Activated T-cell treated with anti-CD3 and anti-CD28 coated beads, Interleukin-2, amount 50 U/mL, for 24 hours (primary cell): Measurements from ENCODE around the gene HYLS1.

Experiments used
- DNase-seq: peaks from one replicate; pipeline ENCODE4 v3.0.0-alpha.2; 2020
- H3K27ac Mint-ChIP-seq: 2 replicates; pipeline ENCODE4 v1.8.0; 2020; ENCODE audit warnings: mild to moderate bottlenecking, mixed read lengths
- H3K27me3 Mint-ChIP-seq: 2 replicates; pipeline ENCODE4 v1.8.0; 2020; ENCODE audit warnings: mixed read lengths
- H3K36me3 Mint-ChIP-seq: 2 replicates; pipeline ENCODE4 v1.8.0; 2020; ENCODE audit warnings: low read depth, mixed read lengths
- H3K4me1 Mint-ChIP-seq: 2 replicates; pipeline ENCODE4 v1.8.0; 2020; ENCODE audit warnings: low read depth, mixed read lengths
- H3K4me3 Mint-ChIP-seq: 2 replicates; pipeline ENCODE4 v1.8.0; 2020; ENCODE audit warnings: mild to moderate bottlenecking, moderate library complexity, mixed read lengths
- H3K9me3 Mint-ChIP-seq: 2 replicates; pipeline ENCODE4 v1.8.0; 2020; ENCODE audit warnings: mixed read lengths

Gene HYLS1

DNA sequence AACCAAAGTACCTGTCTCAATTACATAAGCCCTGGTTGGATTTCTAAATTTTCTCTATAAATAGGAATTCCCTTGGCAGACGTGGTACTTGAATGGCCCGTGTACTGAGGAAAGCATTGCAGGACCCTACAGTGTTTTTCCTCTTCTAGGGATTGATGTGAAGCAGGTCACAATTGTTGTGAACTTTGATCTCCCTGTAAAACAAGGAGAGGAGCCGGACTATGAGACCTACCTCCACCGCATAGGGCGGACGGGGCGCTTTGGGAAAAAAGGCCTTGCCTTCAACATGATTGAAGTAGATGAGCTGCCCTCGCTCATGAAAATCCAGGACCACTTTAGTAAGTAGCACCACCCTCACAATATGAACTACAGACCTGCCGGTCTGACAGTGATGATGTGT lies 33.6 kb downstream of the HYLS1 start:
- Mint-ChIP-seq H3K36me3 (no peaks in the 10 kb centered on the region), H3K27me3 (peaks cover 25% of the 10 kb centered on the region), H3K4me3 (no peak overlapping the region), H3K4me1 (no peaks in the 10 kb centered on the region), H3K27ac (no peak overlapping the region), H3K9me3 (no peaks in the 10 kb centered on the region)
- DNase-seq, result no peak

DNA sequence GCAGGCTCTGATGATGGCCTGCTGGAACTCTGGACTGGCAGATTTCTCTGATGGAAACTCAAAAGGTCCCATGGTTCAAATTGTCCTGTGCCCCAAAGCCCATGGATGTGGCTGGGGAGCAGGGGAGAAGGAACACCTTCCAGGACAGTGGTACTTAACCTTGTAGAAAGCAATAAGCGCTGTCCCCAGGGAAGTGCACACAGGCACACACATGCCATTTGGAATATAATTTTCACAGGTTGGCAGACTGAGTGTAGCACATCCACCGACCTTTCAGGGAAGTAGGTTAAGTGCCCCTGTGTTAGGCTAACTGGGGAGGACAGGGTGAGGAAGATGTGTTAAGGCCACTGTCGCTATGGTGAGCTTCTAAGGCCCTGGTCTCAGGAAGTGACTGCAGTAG lies 34.7 kb downstream of the HYLS1 start:
- H3K4me3 Mint-ChIP-seq, result no peak overlapping the region
- no peaks in the 10 kb centered on the region for H3K4me1 Mint-ChIP-seq

DNA sequence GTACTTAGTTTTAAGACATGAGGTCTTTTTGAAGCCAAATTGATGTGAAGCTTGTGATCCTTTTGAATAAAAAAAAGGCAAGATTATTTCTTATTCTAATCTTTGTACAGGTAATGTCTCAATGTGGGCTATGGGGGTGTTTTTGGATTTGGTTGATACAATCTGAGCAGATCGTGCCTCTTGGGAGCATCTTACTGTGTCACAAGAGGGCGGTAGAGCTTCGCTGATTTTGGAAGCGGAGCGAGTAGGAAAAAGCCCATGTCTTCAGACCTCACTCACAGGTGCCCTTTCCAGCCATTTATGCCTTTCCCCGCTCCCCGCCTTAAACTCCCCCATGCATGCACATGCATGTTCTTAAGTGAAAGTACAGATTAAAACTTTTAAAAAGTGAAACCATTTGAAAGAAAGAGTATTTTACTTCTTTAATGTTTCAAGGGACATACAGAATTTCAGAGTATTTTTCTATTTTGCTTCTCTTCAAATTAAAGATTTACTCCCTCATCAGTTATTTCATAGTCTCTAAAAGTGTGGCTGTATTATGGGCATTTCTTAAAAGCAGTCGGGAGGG lies 35.6 kb downstream of the HYLS1 start:
- Mint-ChIP-seq H3K4me3 (no peak overlapping the region), H3K27me3 (peaks cover 22% of the 10 kb centered on the region), H3K27ac (no peak overlapping the region), H3K4me1 (no peaks in the 10 kb centered on the region), H3K9me3 (no peaks in the 10 kb centered on the region), H3K36me3 (no peaks in the 10 kb centered on the region)
- DNase-seq, result peak; percentile 59

More for the DNA sequence above, 34.7 kb downstream of the HYLS1 start:
- DNase-seq, result no peak
- Mint-ChIP-seq H3K27me3 (peaks cover 27% of the 10 kb centered on the region), H3K36me3 (no peaks in the 10 kb centered on the region), H3K9me3 (no peaks in the 10 kb centered on the region), H3K27ac (no peak overlapping the region)

- H3K4me1 Mint-ChIP-seq, result no peaks in the 10 kb centered on the region
- no peak overlapping the region for H3K4me3 Mint-ChIP-seq
Measured at GRCh38 chr11:125923633-125924032, 36.2 kb downstream of the HYLS1 start.

GRCh38 chr11:125924384-125925007 lies 37.0 kb downstream of the HYLS1 start:
- DNase-seq, result no peak
- no peak overlapping the region for H3K27ac Mint-ChIP-seq
- H3K4me3 Mint-ChIP-seq, result no peak overlapping the region
- H3K27me3 Mint-ChIP-seq, result peaks cover 19% of the 10 kb centered on the region
- H3K9me3 Mint-ChIP-seq, result no peaks in the 10 kb centered on the region
- H3K36me3 Mint-ChIP-seq, result no peaks in the 10 kb centered on the region
- no peaks in the 10 kb centered on the region for H3K4me1 Mint-ChIP-seq

More at GRCh38 chr11:125923633-125924032, 36.2 kb downstream of the HYLS1 start:
- H3K27me3 Mint-ChIP-seq, result peaks cover 19% of the 10 kb centered on the region
- H3K9me3 Mint-ChIP-seq, result no peaks in the 10 kb centered on the region
- H3K36me3 Mint-ChIP-seq, result no peaks in the 10 kb centered on the region
- H3K27ac Mint-ChIP-seq, result no peak overlapping the region
- DNase-seq, result no peak

DNA sequence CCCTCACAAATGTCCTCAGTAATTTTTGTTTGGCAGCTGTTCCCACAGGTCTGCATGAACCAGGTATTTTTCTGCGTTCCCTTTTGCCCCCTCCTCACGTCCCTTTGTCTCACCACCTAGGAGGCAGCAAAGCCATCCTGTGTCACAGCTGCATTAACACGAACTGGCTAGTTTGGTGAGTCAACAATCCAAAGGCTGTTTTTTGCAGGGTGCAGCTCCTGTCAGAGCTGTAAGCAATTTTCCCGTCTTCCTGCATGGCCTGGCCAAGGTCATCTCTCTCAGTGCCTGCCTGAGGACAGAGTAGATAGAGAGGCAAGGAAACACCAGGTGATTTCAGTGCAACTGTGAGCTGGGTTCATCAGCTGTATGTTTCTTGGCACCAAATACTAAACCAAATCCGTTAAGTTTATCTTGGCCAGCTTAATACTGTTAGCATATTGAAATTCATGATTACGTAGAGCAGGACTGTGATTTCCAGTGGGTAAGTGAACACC lies 37.8 kb downstream of the HYLS1 start:
- Mint-ChIP-seq H3K36me3 (no peaks in the 10 kb centered on the region), H3K9me3 (no peaks in the 10 kb centered on the region)

DNA sequence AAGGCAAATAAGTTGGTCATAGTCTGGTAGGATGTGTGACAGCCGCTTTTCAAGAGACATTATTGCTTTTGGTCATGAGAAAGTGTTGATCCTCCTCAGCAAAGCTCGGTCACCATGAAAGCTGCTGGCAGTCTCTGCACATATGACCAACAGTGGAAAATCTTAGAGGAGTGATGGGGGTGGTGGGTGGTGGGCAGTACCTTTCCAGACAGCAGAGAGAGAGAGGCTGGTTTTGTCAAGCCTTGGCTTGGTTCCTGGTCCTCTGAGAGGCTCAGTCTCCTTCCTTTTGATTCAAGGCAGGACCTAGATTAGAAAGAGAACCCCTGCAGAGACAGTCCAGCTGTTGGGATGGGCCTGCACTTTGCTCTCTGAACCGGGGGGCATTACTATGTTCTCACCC lies 38.3 kb downstream of the HYLS1 start:
- Mint-ChIP-seq H3K27me3 (peaks cover 26% of the 10 kb centered on the region), H3K4me3 (no peak overlapping the region), H3K4me1 (no peaks in the 10 kb centered on the region), H3K36me3 (no peaks in the 10 kb centered on the region), H3K27ac (no peak overlapping the region), H3K9me3 (no peaks in the 10 kb centered on the region)
- no peak for DNase-seq

More for the DNA sequence above, 37.8 kb downstream of the HYLS1 start:
- Mint-ChIP-seq H3K4me3 (no peak overlapping the region), H3K27me3 (peaks cover 25% of the 10 kb centered on the region), H3K4me1 (no peaks in the 10 kb centered on the region), H3K27ac (no peak overlapping the region)
- no peak for DNase-seq

DNA sequence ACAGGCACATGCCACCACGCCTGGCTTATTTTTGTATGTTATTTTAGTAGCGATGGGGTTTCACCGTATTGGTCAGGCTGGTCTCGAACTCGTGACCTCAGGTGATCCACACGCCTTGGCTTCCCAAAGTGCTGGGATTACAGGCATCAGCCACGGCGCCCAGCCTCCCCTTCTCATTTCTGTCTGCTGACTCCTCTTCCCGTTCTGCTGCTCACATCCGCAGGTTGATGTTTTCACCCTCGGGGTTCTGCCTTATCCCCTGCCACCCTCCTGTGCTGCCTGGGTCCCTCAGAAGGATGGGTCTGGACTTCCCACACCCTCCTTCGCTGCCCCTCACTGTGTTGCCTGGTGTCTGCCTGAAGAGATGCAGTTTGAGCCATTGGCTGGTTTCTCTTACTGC lies 39.2 kb downstream of the HYLS1 start:
- Mint-ChIP-seq H3K27me3 (peaks cover 26% of the 10 kb centered on the region), H3K36me3 (no peaks in the 10 kb centered on the region), H3K9me3 (no peaks in the 10 kb centered on the region), H3K4me1 (no peaks in the 10 kb centered on the region), H3K4me3 (no peak overlapping the region), H3K27ac (no peak overlapping the region)
- no peak for DNase-seq

GRCh38 chr11:125929445-125930075 lies 42.1 kb downstream of the HYLS1 start:
- DNase-seq, result no peak
- Mint-ChIP-seq H3K4me1 (peaks cover 9% of the 10 kb centered on the region), H3K9me3 (no peaks in the 10 kb centered on the region), H3K4me3 (no peak overlapping the region), H3K27me3 (peaks cover 24% of the 10 kb centered on the region), H3K27ac (no peak overlapping the region), H3K36me3 (no peaks in the 10 kb centered on the region)

DNA sequence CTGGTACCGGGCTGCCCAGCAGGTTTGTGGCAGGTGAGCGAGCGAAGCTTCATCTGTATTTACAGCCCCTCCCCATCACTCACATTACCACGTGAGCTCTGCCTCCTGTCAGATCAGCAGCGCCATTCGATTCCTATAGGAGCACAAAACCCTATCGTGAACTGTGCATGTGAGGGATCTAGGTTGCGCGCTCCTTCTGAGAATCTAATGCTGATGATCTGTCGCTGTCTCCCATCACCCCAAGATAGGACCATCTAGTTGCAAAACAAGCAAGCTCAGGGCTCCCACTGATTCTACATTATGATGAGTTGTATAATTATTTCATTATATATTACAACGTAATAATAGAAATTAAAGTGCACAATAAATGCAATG lies 42.6 kb downstream of the HYLS1 start:
- Mint-ChIP-seq H3K27me3 (peaks cover 24% of the 10 kb centered on the region), H3K4me1 (peaks cover 9% of the 10 kb centered on the region), H3K27ac (no peak overlapping the region), H3K36me3 (no peaks in the 10 kb centered on the region), H3K4me3 (no peak overlapping the region), H3K9me3 (no peaks in the 10 kb centered on the region)
- no peak for DNase-seq

GRCh38 chr11:125931116-125931515 lies 43.6 kb downstream of the HYLS1 start:
- Mint-ChIP-seq H3K36me3 (no peaks in the 10 kb centered on the region), H3K9me3 (no peaks in the 10 kb centered on the region), H3K4me3 (no peak overlapping the region), H3K27ac (no peak overlapping the region), H3K4me1 (peaks cover 9% of the 10 kb centered on the region), H3K27me3 (peaks cover 22% of the 10 kb centered on the region)
- DNase-seq, result no peak

DNA sequence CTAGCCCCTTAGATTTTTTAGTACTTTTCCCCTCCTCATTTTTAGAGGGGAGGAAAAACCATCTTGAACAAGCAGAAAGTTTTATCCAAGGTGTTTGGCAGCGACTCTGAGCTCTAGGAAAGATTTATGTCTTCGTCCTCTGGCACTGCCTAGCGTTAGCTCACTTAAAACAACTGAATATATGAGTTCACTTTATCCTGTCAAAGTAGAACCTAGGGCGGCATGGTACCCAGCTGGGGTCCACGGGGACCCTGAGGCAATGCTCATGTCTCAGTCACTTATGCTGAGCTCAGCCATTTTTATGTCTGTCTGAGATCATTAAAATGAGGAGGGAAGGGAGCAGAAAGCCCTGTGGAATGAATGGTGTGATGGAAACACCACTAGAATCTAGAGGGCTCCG lies 44.2 kb downstream of the HYLS1 start:
- DNase-seq, result no peak
- peaks cover 20% of the 10 kb centered on the region for H3K27me3 Mint-ChIP-seq
- H3K27ac Mint-ChIP-seq, result no peak overlapping the region
- H3K4me3 Mint-ChIP-seq, result no peak overlapping the region
- no peaks in the 10 kb centered on the region for H3K9me3 Mint-ChIP-seq
- no peaks in the 10 kb centered on the region for H3K36me3 Mint-ChIP-seq
- peaks cover 9% of the 10 kb centered on the region for H3K4me1 Mint-ChIP-seq

- Mint-ChIP-seq H3K27me3 (peaks cover 17% of the 10 kb centered on the region), H3K9me3 (no peaks in the 10 kb centered on the region), H3K27ac (no peak overlapping the region), H3K4me3 (no peak overlapping the region), H3K36me3 (no peaks in the 10 kb centered on the region), H3K4me1 (peaks cover 9% of the 10 kb centered on the region)
- DNase-seq, result no peak
Measured at GRCh38 chr11:125932301-125932700, 44.8 kb downstream of the HYLS1 start.

- Mint-ChIP-seq H3K27me3 (peaks cover 17% of the 10 kb centered on the region), H3K4me1 (peaks cover 9% of the 10 kb centered on the region)
- DNase-seq, result no peak
Measured at GRCh38 chr11:125933030-125933813, 45.8 kb downstream of the HYLS1 start.

GRCh38 chr11:125934473-125934872 lies 47.0 kb downstream of the HYLS1 start:
- no peaks in the 10 kb centered on the region for H3K36me3 Mint-ChIP-seq
- H3K27me3 Mint-ChIP-seq, result peaks cover 14% of the 10 kb centered on the region
- peaks cover 13% of the 10 kb centered on the region for H3K4me1 Mint-ChIP-seq
- DNase-seq, result no peak
- H3K9me3 Mint-ChIP-seq, result no peaks in the 10 kb centered on the region
- H3K4me3 Mint-ChIP-seq, result no peak overlapping the region
- no peak overlapping the region for H3K27ac Mint-ChIP-seq

More at GRCh38 chr11:125933030-125933813, 45.8 kb downstream of the HYLS1 start:
- Mint-ChIP-seq H3K36me3 (no peaks in the 10 kb centered on the region), H3K4me3 (no peak overlapping the region), H3K27ac (no peak overlapping the region), H3K9me3 (no peaks in the 10 kb centered on the region)
